Body of pancreas (tissue), 4 donors: ENCODE measurements around the gene SIDT1. TPM values are rescaled to one million over a fixed set of nuclear protein-coding genes. Genes with fewer than 3 reads are reported as not detected.

Source experiments
- ATAC-seq: fragments of 150-250 bp; one replicate; pipeline ENCODE4 v1.9.1; 2016
- DNase-seq, 4 donors: peaks; one replicate each; pipeline ENCODE4 v3.0.0-alpha.2; 2019
- H3K27ac ChIP-seq, 4 donors: fragments of 200-600 bp; sonication (generic); 1 replicate in 3 of 4; 2 replicates in 1 of 4; pipeline versions ENCODE4 v1.5.1 to v1.6.1; 2016 to 2019; ENCODE audit warnings: mild to moderate bottlenecking in 1 of 4, mixed read lengths in 1 of 4, moderate library complexity in 1 of 4
- H3K27me3 ChIP-seq, 2 donors: fragments of 200-600 bp; sonication (generic); one replicate each; pipeline ENCODE4 v1.6.0; 2016; ENCODE audit warnings: mild to moderate bottlenecking in 1 of 2
- H3K36me3 ChIP-seq, 2 donors: fragments of 200-600 bp; sonication (generic); replicated peaks in 1 of 2; 2 replicates each; pipeline ENCODE4 v1.5.1; 2016; ENCODE audit warnings: low read depth in 2 of 2; ENCODE audit not compliant: insufficient read depth in 1 of 2
- H3K4me1 ChIP-seq: fragments of 200-600 bp; sonication (generic); one replicate; pipeline ENCODE4 v1.6.0; 2016
- H3K4me3 ChIP-seq, 2 donors: fragments of 200-600 bp; sonication (generic); 1 replicate in 1 of 2; 2 replicates in 1 of 2; pipeline ENCODE4 v1.5.1; 2016 to 2019
- H3K9me3 ChIP-seq, 3 donors: fragments of 200-600 bp; sonication (generic); 1 replicate in 2 of 3; 2 replicates in 1 of 3; pipeline ENCODE4 v1.5.1; 2016
- POLR2A ChIP-seq, 3 donors: fragments of 450-650 bp; IDR thresholded peaks; one replicate each; pipeline ENCODE4 v1.6.1; 2016; ENCODE audit warnings: antibody characterized with exemption in 3 of 3, mild to moderate bottlenecking in 2 of 3
- WGBS, 2 donors: methylation state at CpG; one replicate each; pipeline ENCODE4 v1.1.5; 2017; 5-methylcytosine and 5-hydroxymethylcytosine counted together
- intact Hi-C: fragments of 100-400 bp; cut with DNase I; formaldehyde crosslinking; loops from one replicate; pipeline ENCODE4 v1.15.1; 2023
- total RNA-seq, 2 donors: library from RNA; depleted of rRNA; stranded (reverse); fragments of >200 nt; gene quantifications; one replicate each; pipeline ENCODE4 v1.1.0, GENCODE V29; 2016
- TF ChIP-seq, protein P1 (sequence below), 7 experiments: fragments of 450-650 bp in 4 of 7; fragments of 200-600 bp in 3 of 7; sonication (generic) in 3 of 7; IDR thresholded peaks; one replicate each; pipeline ENCODE4 v1.5.1; 2016 to 2019; ENCODE audit warnings: antibody characterized with exemption in 7 of 7

Gene SIDT1
- total RNA-seq, 2 donors from 2014 or later, result 1.6 to 8.8 TPM

DNA sequence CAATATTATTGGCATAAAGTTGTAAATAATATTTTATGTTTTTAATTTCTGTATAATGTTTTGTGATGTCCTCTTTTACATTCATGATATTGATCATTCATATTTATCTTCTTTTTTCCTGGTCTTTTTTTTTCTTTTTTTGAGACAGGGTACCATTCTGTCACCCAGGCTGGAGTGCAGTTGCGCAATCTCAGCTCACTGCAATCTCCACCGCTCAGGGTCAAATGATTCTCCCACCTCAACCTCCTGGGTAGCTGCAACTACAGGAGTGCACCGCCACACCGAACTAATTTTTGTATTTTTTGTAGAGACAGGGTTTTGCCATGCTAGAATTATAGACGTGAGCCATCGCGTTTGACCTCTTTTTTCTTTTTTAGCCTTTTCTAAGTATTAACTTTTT, 111.2 kb downstream of the SIDT1 start:
- no peak overlapping the region for H3K27ac ChIP-seq
- no peaks in the 10 kb centered on the region for H3K36me3 ChIP-seq
- WGBS, 2 donors, result 96% methylated on average over 7 of the region's 7 CpGs
- intact Hi-C loops, result no loop called here
- no peaks in the 10 kb centered on the region for H3K27me3 ChIP-seq
- TF ChIP-seq, protein P1, sequence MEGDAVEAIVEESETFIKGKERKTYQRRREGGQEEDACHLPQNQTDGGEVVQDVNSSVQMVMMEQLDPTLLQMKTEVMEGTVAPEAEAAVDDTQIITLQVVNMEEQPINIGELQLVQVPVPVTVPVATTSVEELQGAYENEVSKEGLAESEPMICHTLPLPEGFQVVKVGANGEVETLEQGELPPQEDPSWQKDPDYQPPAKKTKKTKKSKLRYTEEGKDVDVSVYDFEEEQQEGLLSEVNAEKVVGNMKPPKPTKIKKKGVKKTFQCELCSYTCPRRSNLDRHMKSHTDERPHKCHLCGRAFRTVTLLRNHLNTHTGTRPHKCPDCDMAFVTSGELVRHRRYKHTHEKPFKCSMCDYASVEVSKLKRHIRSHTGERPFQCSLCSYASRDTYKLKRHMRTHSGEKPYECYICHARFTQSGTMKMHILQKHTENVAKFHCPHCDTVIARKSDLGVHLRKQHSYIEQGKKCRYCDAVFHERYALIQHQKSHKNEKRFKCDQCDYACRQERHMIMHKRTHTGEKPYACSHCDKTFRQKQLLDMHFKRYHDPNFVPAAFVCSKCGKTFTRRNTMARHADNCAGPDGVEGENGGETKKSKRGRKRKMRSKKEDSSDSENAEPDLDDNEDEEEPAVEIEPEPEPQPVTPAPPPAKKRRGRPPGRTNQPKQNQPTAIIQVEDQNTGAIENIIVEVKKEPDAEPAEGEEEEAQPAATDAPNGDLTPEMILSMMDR (IDR thresholded peaks at IDR 0.05), result no peak
- TF ChIP-seq POLR2A (IDR thresholded peaks at IDR 0.05), result no peak
- no peak for ATAC-seq
- H3K9me3 ChIP-seq, result peaks cover 0 to 3% (median 0%) of the 10 kb centered on the region in 3 donors
- no peak for DNase-seq
- H3K4me3 ChIP-seq, result no peak overlapping the region
- no peaks in the 10 kb centered on the region for H3K4me1 ChIP-seq

DNA sequence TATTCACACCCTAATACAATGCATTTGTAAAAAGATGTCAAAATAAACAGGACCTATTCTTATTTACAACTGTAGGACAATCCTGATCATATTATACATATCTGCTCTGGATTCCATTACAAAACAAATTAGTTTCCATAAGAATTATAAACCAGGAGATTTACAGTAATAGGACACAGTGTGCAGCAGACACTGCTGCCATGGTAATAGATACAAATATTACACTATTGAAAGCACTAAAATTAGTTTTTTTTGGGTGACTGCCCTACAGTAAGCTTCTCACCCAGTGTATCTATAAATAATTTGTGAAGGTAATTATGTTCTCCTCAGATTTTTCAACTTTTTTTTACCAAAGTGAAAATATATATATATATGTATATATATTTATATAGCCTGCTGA, 116.2 kb downstream of the SIDT1 start:
- DNase-seq (no peak), ATAC-seq (no peak)
- no peak overlapping the region for H3K27ac ChIP-seq
- H3K4me3 ChIP-seq, result no peak overlapping the region
- no peaks in the 10 kb centered on the region for H3K27me3 ChIP-seq
- intact Hi-C loops, result no loop called here
- H3K36me3 ChIP-seq, result no peaks in the 10 kb centered on the region
- no peak for TF ChIP-seq POLR2A (IDR thresholded peaks at IDR 0.05)
- TF ChIP-seq, protein P1 (IDR thresholded peaks at IDR 0.05), result no peak
- no peaks in the 10 kb centered on the region for H3K4me1 ChIP-seq
- peaks cover 0 to 3% (median 0%) of the 10 kb centered on the region in 3 donors for H3K9me3 ChIP-seq

DNA sequence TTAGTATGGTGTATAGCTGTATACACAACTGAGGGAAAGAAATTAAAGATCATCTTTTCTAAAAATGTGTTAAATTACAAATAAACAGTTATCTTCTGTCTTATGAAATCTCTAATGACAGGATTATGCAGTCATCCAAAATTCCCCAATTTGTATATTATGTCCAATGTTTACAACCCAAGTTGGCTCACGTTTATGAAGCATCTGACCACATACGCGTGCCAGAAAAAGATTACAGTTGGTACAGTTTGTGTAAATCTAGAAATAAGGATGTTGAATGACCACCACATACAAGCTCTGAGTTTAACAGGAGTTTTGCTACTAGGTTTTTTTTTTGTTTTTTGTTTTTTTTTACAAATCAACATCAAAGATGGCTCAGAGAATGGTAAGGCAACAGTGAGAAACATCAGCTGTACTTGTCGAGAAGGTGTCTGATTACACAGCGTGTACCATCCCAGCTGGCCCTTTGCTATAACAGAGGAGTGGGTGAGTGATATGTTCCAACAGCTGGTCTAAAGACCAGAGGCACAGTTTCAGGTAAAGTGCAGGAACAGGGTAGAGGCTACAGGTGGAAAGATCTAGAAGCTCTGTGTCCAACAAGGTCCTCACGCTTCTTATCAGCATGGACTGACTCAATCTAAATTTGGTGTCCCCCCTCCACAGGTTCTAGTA, 117.0 kb downstream of the SIDT1 start:
- H3K4me3 ChIP-seq, result no peak overlapping the region
- no peaks in the 10 kb centered on the region for H3K4me1 ChIP-seq
- no peaks in the 10 kb centered on the region for H3K36me3 ChIP-seq
- no peaks in the 10 kb centered on the region for H3K27me3 ChIP-seq
- WGBS, 2 donors, result 86 to 90% methylated on average over 6 of the region's 6 CpGs
- intact Hi-C loops, result no loop called here
- no peak for DNase-seq
- no peak overlapping the region for H3K27ac ChIP-seq
- H3K9me3 ChIP-seq, result peaks cover 0 to 3% (median 0%) of the 10 kb centered on the region in 3 donors
- no peak for TF ChIP-seq POLR2A (IDR thresholded peaks at IDR 0.05)
- TF ChIP-seq, protein P1 (IDR thresholded peaks at IDR 0.05), result no peak
- no peak for ATAC-seq

DNA sequence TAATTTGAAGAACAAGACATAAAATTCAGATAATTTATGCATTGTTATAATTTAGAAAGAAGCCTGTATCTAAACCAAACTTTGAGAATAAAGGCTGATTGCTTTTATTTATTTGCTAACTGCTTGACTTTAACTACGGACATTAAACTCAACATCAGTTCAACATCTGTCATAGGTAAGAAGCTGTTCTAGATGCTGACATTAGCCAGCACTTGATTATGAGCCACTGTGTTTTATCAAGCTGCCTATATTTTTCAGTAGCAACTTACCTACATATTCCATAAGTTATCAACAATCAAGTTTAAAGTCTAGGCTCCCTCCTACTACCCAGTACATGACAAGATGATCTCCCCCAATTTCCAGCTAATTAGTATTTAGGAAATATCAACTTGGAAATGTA, 122.0 kb downstream of the SIDT1 start:
- intact Hi-C loops, result no loop called here

More for the DNA sequence above, 122.0 kb downstream of the SIDT1 start:
- ATAC-seq, result no peak
- H3K9me3 ChIP-seq, result no peaks in the 10 kb centered on the region
- H3K36me3 ChIP-seq, result no peaks in the 10 kb centered on the region
- H3K27ac ChIP-seq, result no peak overlapping the region
- DNase-seq, result no peak
- TF ChIP-seq POLR2A (IDR thresholded peaks at IDR 0.05), result no peak
- TF ChIP-seq, protein P1 (IDR thresholded peaks at IDR 0.05), result no peak
- no peak overlapping the region for H3K4me3 ChIP-seq
- H3K27me3 ChIP-seq, result no peaks in the 10 kb centered on the region
- H3K4me1 ChIP-seq, result no peaks in the 10 kb centered on the region
- WGBS, 2 donors, result 81 to 86% methylated on average over 1 of the region's 1 CpG
